IgD-negative memory B cell (primary cell): ENCODE results near the gene CCR2. TPM values are rescaled to one million over a fixed set of nuclear protein-coding genes. Genes with fewer than 3 reads are reported as not detected.

Source experiments
- H3K27ac Mint-ChIP-seq, 3 donors: one replicate each; pipeline ENCODE4 v1.8.0; 2020 to 2022; ENCODE audit warnings: mild to moderate bottlenecking in 3 of 3, mixed read lengths in 3 of 3, moderate library complexity in 1 of 3
- H3K27me3 Mint-ChIP-seq: one replicate; pipeline ENCODE4 v1.8.0; 2021; ENCODE audit warnings: mixed read lengths
- H3K36me3 Mint-ChIP-seq: one replicate; pipeline ENCODE4 v1.8.0; 2020; ENCODE audit warnings: mild to moderate bottlenecking, mixed read lengths
- H3K4me1 Mint-ChIP-seq, 3 donors: one replicate each; pipeline ENCODE4 v1.8.0; 2020 to 2022; ENCODE audit warnings: mixed read lengths in 3 of 3, mild to moderate bottlenecking in 1 of 3
- H3K4me3 Mint-ChIP-seq, 4 donors: one replicate each; pipeline ENCODE4 v1.8.0; 2020 to 2022; ENCODE audit warnings: mild to moderate bottlenecking in 4 of 4, mixed read lengths in 4 of 4, moderate library complexity in 3 of 4
- H3K9me3 Mint-ChIP-seq, 3 donors: one replicate each; pipeline ENCODE4 v1.8.0; 2020 to 2021; ENCODE audit warnings: mixed read lengths in 3 of 3, mild to moderate bottlenecking in 1 of 3
- polyA plus RNA-seq: library from polyadenylated mRNA; unstranded; fragments of 300-500 nt; fragmentation: Illumina TruSeq; gene quantifications from one replicate; pipeline ENCODE4 v1.2.3, GENCODE V29; 2021

Gene CCR2
- polyA plus RNA-seq, 1 donor from 2014 or later, result 10.9 TPM

- Mint-ChIP-seq H3K36me3 (peaks cover 4% of the 10 kb centered on the region), H3K27ac (no peak overlapping the region), H3K4me1 (peaks cover 18 to 26% (median 19%) of the 10 kb centered on the region in 3 donors), H3K27me3 (peaks cover 1% of the 10 kb centered on the region), H3K4me3 (no peak overlapping the region), H3K9me3 (peaks cover 3 to 12% (median 3%) of the 10 kb centered on the region in 3 donors)
These were observed 9.4 kb upstream of the CCR2 start for GRCh38 chr3:46344476-46344875.

- H3K27me3 Mint-ChIP-seq, result peaks cover 1% of the 10 kb centered on the region
- H3K4me3 Mint-ChIP-seq, result peak overlapping the region; percentile 51 to 84 (median 68)
- H3K9me3 Mint-ChIP-seq, result peaks cover 0 to 5% (median 3%) of the 10 kb centered on the region in 3 donors
- H3K4me1 Mint-ChIP-seq, result peaks cover 41 to 58% (median 51%) of the 10 kb centered on the region in 3 donors
- peak overlapping the region; percentile 43 to 92 (median 71) for H3K27ac Mint-ChIP-seq
- peaks cover 4% of the 10 kb centered on the region for H3K36me3 Mint-ChIP-seq
These were observed 5.0 kb upstream of the CCR2 start for GRCh38 chr3:46348823-46349482.

DNA sequence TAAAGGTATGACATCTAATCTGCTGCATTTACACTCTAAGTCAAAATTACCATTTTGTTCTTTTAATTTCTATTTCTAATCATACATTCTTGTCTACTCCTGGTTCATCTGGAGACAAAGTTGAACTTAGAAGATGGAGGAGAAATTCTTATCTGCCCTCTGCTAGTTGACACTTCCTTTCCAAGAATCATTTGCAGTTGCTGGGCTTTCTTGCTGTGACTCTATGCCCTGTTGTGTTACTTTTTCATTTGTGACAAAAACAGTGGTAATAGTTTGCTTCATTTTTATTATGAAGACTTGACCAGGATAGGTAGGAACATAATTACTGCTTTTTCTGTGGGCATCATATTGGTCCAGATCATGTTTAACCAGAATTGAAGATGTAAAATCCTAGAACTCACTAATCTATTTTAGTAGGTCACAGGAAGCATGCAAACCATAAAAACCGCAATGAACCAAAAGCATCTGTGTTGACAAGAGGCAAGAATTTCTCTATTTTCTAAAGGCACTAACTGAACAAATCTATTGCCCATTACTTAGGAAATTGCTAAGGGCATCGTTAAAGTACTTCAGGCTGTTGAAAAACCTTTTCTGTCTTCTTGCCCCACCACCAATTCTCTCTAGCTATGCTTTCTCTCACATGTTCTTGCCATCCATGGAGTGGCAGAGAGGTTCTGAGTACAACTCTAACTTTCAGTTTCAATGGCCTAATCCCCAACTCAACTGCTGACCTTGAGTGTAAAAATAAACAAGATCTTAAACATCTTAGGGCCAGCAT is 4.2 kb upstream of the CCR2 start:
- H3K36me3 Mint-ChIP-seq, result peaks cover 4% of the 10 kb centered on the region
- H3K4me3 Mint-ChIP-seq, result peak overlapping the region; percentile 51 to 84 (median 68)
- H3K4me1 Mint-ChIP-seq, result peaks cover 45 to 64% (median 55%) of the 10 kb centered on the region in 3 donors
- H3K27ac Mint-ChIP-seq, result peak overlapping the region; percentile 43 to 92 (median 71)
- peaks cover 1% of the 10 kb centered on the region for H3K27me3 Mint-ChIP-seq
- peaks cover 0 to 5% (median 3%) of the 10 kb centered on the region in 3 donors for H3K9me3 Mint-ChIP-seq

DNA sequence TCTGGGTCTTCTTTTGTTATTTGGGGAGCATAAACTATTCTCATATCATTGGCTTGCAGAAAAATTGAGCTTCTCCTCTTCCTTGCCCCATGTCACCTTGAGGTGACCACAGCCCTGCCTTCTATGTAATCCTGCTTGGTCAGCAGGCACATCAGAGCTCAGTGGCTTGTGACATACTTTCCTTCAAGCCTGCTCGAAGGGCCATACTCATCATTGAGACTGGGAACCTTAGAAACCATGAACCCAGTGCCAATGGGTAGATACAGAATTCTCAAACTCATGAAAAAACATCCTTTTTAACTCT is 3.7 kb upstream of the CCR2 start:
- Mint-ChIP-seq H3K4me1 (peaks cover 50 to 69% (median 60%) of the 10 kb centered on the region in 3 donors), H3K9me3 (peaks cover 0 to 5% (median 1%) of the 10 kb centered on the region in 3 donors), H3K36me3 (peaks cover 4% of the 10 kb centered on the region), H3K27me3 (peaks cover 1% of the 10 kb centered on the region), H3K4me3 (peak overlapping the region; percentile 54 to 84 (median 68)), H3K27ac (peak overlapping the region; percentile 43 to 92 (median 71))

GRCh38 chr3:46351646-46352045 is 2.3 kb upstream of the CCR2 start:
- H3K4me1 Mint-ChIP-seq, result peaks cover 52 to 70% (median 61%) of the 10 kb centered on the region in 3 donors

DNA sequence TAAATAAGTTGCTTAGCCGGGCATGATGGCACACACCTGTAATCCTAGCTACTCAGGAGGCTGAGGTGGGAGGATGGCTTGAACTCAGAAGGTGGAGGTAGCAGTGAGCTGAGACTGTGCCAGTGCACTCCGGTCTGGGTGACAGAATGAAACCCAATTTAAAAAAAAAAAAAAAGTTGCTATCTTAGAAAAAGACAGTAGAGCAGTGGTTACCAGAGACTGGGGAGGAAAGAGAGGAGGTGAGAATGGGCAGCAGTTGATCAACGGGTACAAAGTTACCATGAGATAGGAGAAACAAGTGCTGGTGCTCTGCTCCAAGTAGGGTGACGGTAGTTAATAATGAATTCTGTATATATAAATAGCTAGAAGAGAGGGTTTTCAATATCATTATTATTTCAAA is 821 bp upstream of the CCR2 start:
- H3K36me3 Mint-ChIP-seq, result peaks cover 4% of the 10 kb centered on the region
- H3K4me1 Mint-ChIP-seq, result peaks cover 57 to 63% (median 57%) of the 10 kb centered on the region in 3 donors
- H3K4me3 Mint-ChIP-seq, result no peak overlapping the region
- no peaks in the 10 kb centered on the region for H3K9me3 Mint-ChIP-seq
- no peaks in the 10 kb centered on the region for H3K27me3 Mint-ChIP-seq
- H3K27ac Mint-ChIP-seq, result no peak overlapping the region

More at GRCh38 chr3:46351646-46352045, 2.3 kb upstream of the CCR2 start:
- Mint-ChIP-seq H3K27me3 (no peaks in the 10 kb centered on the region), H3K27ac (no peak overlapping the region), H3K9me3 (no peaks in the 10 kb centered on the region), H3K4me3 (peak overlapping the region in 1 of 4 donors; percentile 74), H3K36me3 (peaks cover 4% of the 10 kb centered on the region)

DNA sequence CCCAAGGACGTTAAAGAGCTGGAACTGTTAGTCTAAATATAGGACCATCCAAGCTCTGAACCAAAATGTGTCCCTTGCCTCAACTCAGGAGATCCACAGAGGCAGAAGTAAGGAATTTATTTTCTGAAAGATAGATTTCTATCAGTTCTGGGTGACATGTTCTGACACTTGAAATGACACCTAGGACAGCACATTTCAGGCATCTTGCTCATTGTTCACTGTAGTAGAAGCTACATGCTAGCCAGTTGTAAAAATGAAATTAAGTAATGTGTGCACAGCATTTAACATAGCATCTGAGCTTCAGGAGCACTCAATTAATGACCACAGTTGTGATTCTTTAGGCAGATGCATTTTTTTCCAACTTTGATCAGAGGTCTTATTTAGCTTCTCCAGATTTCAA is 567 bp downstream of the CCR2 start:
- Mint-ChIP-seq H3K4me3 (peak overlapping the region; percentile 64 to 89 (median 80)), H3K36me3 (no peaks in the 10 kb centered on the region), H3K4me1 (peaks cover 53 to 57% (median 54%) of the 10 kb centered on the region in 3 donors), H3K27ac (no peak overlapping the region), H3K9me3 (no peaks in the 10 kb centered on the region), H3K27me3 (no peaks in the 10 kb centered on the region)

DNA sequence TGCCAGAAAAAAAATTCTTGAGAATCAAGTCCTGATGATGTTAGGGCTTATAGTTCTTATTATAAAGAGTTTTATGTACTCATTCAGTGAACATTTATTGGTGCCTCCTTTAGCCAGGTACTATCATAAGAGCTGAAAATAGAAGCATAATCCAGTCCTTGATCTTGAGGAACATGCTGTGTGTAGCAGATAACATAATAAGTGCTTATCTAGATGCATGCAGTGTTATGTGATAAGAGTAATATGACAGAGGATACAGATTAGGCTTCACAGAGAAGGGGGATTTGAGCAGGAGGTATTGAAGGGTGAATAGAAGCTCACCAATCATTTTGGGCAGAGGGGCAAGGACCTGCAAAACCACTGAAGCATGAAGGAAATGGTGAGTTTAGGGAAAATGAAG is 1.1 kb downstream of the CCR2 start:
- H3K4me1 Mint-ChIP-seq, result peaks cover 51 to 56% (median 53%) of the 10 kb centered on the region in 3 donors
- peak overlapping the region in 1 of 3 donors; percentile 67 for H3K27ac Mint-ChIP-seq
- H3K4me3 Mint-ChIP-seq, result peak overlapping the region in 3 of 4 donors; percentile 25 to 69 (median 64)
- no peaks in the 10 kb centered on the region for H3K27me3 Mint-ChIP-seq
- no peaks in the 10 kb centered on the region for H3K36me3 Mint-ChIP-seq
- no peaks in the 10 kb centered on the region for H3K9me3 Mint-ChIP-seq

- Mint-ChIP-seq H3K4me3 (peak overlapping the region in 3 of 4 donors; percentile 31 to 65 (median 41)), H3K4me1 (peaks cover 48 to 57% (median 51%) of the 10 kb centered on the region in 3 donors), H3K9me3 (no peaks in the 10 kb centered on the region), H3K36me3 (no peaks in the 10 kb centered on the region), H3K27ac (peak overlapping the region in 1 of 3 donors; percentile 2), H3K27me3 (no peaks in the 10 kb centered on the region)
These were observed 2.4 kb downstream of the CCR2 start for GRCh38 chr3:46356276-46356675.

GRCh38 chr3:46356909-46357308 is 3.0 kb downstream of the CCR2 start:
- Mint-ChIP-seq H3K36me3 (no peaks in the 10 kb centered on the region), H3K4me3 (peak overlapping the region in 1 of 4 donors; percentile 65), H3K27me3 (no peaks in the 10 kb centered on the region), H3K27ac (no peak overlapping the region), H3K4me1 (peaks cover 50 to 57% (median 53%) of the 10 kb centered on the region in 3 donors), H3K9me3 (no peaks in the 10 kb centered on the region)

GRCh38 chr3:46358466-46358865 is 4.6 kb downstream of the CCR2 start:
- H3K4me1 Mint-ChIP-seq, result peaks cover 52 to 59% (median 52%) of the 10 kb centered on the region in 3 donors
- H3K4me3 Mint-ChIP-seq, result peak overlapping the region in 1 of 4 donors; percentile 79
- H3K9me3 Mint-ChIP-seq, result no peaks in the 10 kb centered on the region
- H3K27ac Mint-ChIP-seq, result no peak overlapping the region
- H3K27me3 Mint-ChIP-seq, result no peaks in the 10 kb centered on the region
- no peaks in the 10 kb centered on the region for H3K36me3 Mint-ChIP-seq

- Mint-ChIP-seq H3K27ac (peak overlapping the region in 2 of 3 donors; percentile 40 to 76), H3K36me3 (peaks cover under 1% of the 10 kb centered on the region), H3K27me3 (no peaks in the 10 kb centered on the region), H3K9me3 (no peaks in the 10 kb centered on the region), H3K4me3 (peak overlapping the region in 1 of 4 donors; percentile 76), H3K4me1 (peaks cover 41 to 50% (median 42%) of the 10 kb centered on the region in 3 donors)
These were observed 6.0 kb downstream of the CCR2 start for GRCh38 chr3:46359733-46360493.

- Mint-ChIP-seq H3K27me3 (no peaks in the 10 kb centered on the region), H3K27ac (no peak overlapping the region), H3K4me3 (peak overlapping the region in 2 of 4 donors; percentile 73 to 86), H3K36me3 (peaks cover 3% of the 10 kb centered on the region), H3K9me3 (no peaks in the 10 kb centered on the region), H3K4me1 (peaks cover 35 to 45% (median 37%) of the 10 kb centered on the region in 3 donors)
These were observed 7.0 kb downstream of the CCR2 start for GRCh38 chr3:46360907-46361306.

- Mint-ChIP-seq H3K4me1 (peaks cover 29 to 43% (median 33%) of the 10 kb centered on the region in 3 donors), H3K9me3 (no peaks in the 10 kb centered on the region), H3K27me3 (no peaks in the 10 kb centered on the region), H3K36me3 (peaks cover 3% of the 10 kb centered on the region), H3K4me3 (peak overlapping the region in 2 of 4 donors; percentile 73 to 86), H3K27ac (peak overlapping the region in 2 of 3 donors; percentile 12 to 43)
These were observed 7.7 kb downstream of the CCR2 start for GRCh38 chr3:46361408-46362283.
